Smooth muscle cell (in vitro differentiated cells): ENCODE results near the gene SLC24A3. TPM values are rescaled to one million over a fixed set of nuclear protein-coding genes. Genes with fewer than 3 reads are reported as not detected.

Source experiments
- DNase-seq: peaks from one replicate; lab custom pipeline; 2025; ENCODE audit not compliant: unreplicated experiment; lab: John Stamatoyannopoulos, UW
- H2AFZ ChIP-seq: fragments of 200-600 bp; sonication (generic); 2 replicates; pipeline ENCODE4 v1.6.0; 2016; ENCODE audit warnings: antibody characterized with exemption, low read depth, mild to moderate bottlenecking
- H3F3A ChIP-seq: fragments of 200-600 bp; sonication (generic); 2 replicates; pipeline ENCODE4 v1.6.0; 2017; ENCODE audit warnings: antibody characterized with exemption, low read depth
- H3K27ac ChIP-seq: fragments of 200-600 bp; sonication (generic); 2 replicates; pipeline ENCODE4 v1.5.1; 2016; ENCODE audit warnings: low read depth, mild to moderate bottlenecking
- H3K27me3 ChIP-seq: fragments of 200-600 bp; sonication (generic); 2 replicates; pipeline ENCODE4 v1.6.1; 2016; ENCODE audit warnings: low read depth, mild to moderate bottlenecking
- H3K36me3 ChIP-seq: fragments of 200-600 bp; sonication (generic); 2 replicates; pipeline ENCODE4 v1.5.1; 2016; ENCODE audit warnings: low read depth
- H3K4me1 ChIP-seq: fragments of 200-600 bp; sonication (generic); 2 replicates; pipeline ENCODE4 v1.5.1; 2016; ENCODE audit warnings: low read depth
- H3K4me2 ChIP-seq: fragments of 200-600 bp; sonication (generic); 2 replicates; pipeline ENCODE4 v1.6.0; 2016; ENCODE audit warnings: mild to moderate bottlenecking
- H3K4me3 ChIP-seq: fragments of 200-600 bp; sonication (generic); 2 replicates; pipeline ENCODE4 v1.5.1; 2016; ENCODE audit warnings: mild to moderate bottlenecking
- H3K79me2 ChIP-seq: fragments of 200-600 bp; sonication (generic); 2 replicates; pipeline ENCODE4 v1.6.0; 2016; ENCODE audit warnings: low read depth, mild to moderate bottlenecking
- H3K9ac ChIP-seq: fragments of 200-600 bp; sonication (generic); 2 replicates; pipeline ENCODE4 v1.6.0; 2016; ENCODE audit warnings: low read depth
- H3K9me3 ChIP-seq: fragments of 200-600 bp; sonication (generic); replicated peaks from 2 replicates; pipeline ENCODE4 v1.5.1; 2016; ENCODE audit warnings: low read depth
- H4K20me1 ChIP-seq: fragments of 200-600 bp; sonication (generic); 2 replicates; pipeline ENCODE4 v1.6.0; 2016; ENCODE audit warnings: low read depth
- CTCF ChIP-seq: fragments of 200-600 bp; sonication (generic); IDR thresholded peaks from 2 replicates; pipeline ENCODE4 v1.5.1; 2017; ENCODE audit warnings: borderline replicate concordance, mild to moderate bottlenecking, antibody characterized with exemption; ENCODE audit not compliant: insufficient read depth, poor library complexity, severe bottlenecking
- WGBS: methylation state at CpG from one replicate; pipeline ENCODE4 v1.1.7; 2016; ENCODE audit warnings: low lambda C conversion rate; 5-methylcytosine and 5-hydroxymethylcytosine counted together
- polyA plus RNA-seq: library from polyadenylated mRNA; unstranded; fragments of >200 nt; fragmentation: Nextera tagmentation; extraction: Ambion mirVana; gene quantifications from 2 replicates; pipeline ENCODE4 v1.2.1, GENCODE V29; 2016
- total RNA-seq: library from RNA; depleted of rRNA; stranded (reverse); fragments of >200 nt; gene quantifications from 2 replicates; pipeline ENCODE4 v1.2.3, GENCODE V29; 2014

SLC24A3 gene
- total and polyA plus RNA-seq, 2 experiments from 2014 or later: 2.5 to 3.2 TPM

- Histone ChIP-seq H3K79me2 (no peaks in the 10 kb centered on the region), H4K20me1 (no peaks in the 10 kb centered on the region), H3K4me3 (no peak overlapping the region), H3F3A (no peaks in the 10 kb centered on the region), H3K4me1 (no peaks in the 10 kb centered on the region), H2AFZ (no peak overlapping the region), H3K4me2 (no peak overlapping the region), H3K36me3 (no peaks in the 10 kb centered on the region), H3K27ac (no peak overlapping the region), H3K9me3 (no peaks in the 10 kb centered on the region), H3K9ac (no peak overlapping the region), H3K27me3 (peaks cover 3% of the 10 kb centered on the region)
- no peak for TF ChIP-seq CTCF
- DNase-seq: no peak
- 92% methylated on average over 6 of the region's 6 CpGs for WGBS
Observed at GRCh38 chr20:19272976-19273654, 60.7 kb downstream of the SLC24A3 start.

DNA sequence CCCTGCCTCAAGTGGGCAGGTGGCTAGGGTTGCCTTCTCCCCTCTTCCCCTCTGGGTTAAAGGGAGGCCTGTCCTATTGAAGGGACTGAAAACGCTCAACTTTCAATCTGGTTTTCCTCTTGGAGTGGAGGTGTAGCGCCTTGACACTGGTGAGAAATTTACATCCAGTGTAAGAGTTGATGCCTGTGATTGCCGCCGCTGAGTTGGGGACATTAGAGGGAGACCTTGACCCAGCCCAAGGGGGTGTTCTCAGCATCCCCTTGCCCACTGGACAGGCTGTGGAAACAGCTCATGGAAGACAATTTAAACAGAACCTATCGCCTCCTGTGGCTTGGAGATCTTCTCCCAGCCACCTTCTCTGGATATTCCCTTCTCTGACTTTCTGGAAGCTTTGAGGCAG lies 61.6 kb downstream of the SLC24A3 start:
- H3K27me3 ChIP-seq: peaks cover 3% of the 10 kb centered on the region
- H4K20me1 ChIP-seq: no peaks in the 10 kb centered on the region
- no peak for TF ChIP-seq CTCF
- H3K36me3 ChIP-seq: no peaks in the 10 kb centered on the region
- no peaks in the 10 kb centered on the region for H3F3A ChIP-seq
- H3K9ac ChIP-seq: no peak overlapping the region
- DNase-seq: no peak
- no peaks in the 10 kb centered on the region for H3K4me1 ChIP-seq
- no peak overlapping the region for H2AFZ ChIP-seq
- no peaks in the 10 kb centered on the region for H3K9me3 ChIP-seq
- H3K4me2 ChIP-seq: no peak overlapping the region
- H3K4me3 ChIP-seq: no peak overlapping the region
- WGBS: 87% methylated on average over 5 of the region's 5 CpGs
- H3K79me2 ChIP-seq: no peaks in the 10 kb centered on the region
- no peak overlapping the region for H3K27ac ChIP-seq

- H3K9ac ChIP-seq: no peak overlapping the region
- H3K36me3 ChIP-seq: no peaks in the 10 kb centered on the region
- peaks cover 3% of the 10 kb centered on the region for H3K27me3 ChIP-seq
- no peak overlapping the region for H3K27ac ChIP-seq
- H3K79me2 ChIP-seq: no peaks in the 10 kb centered on the region
- no peak for TF ChIP-seq CTCF
- H2AFZ ChIP-seq: no peak overlapping the region
- WGBS: 89% methylated on average over 8 of the region's 8 CpGs
- no peaks in the 10 kb centered on the region for H3F3A ChIP-seq
- DNase-seq: no peak
- no peaks in the 10 kb centered on the region for H3K9me3 ChIP-seq
- no peak overlapping the region for H3K4me3 ChIP-seq
- no peaks in the 10 kb centered on the region for H3K4me1 ChIP-seq
- H4K20me1 ChIP-seq: no peaks in the 10 kb centered on the region
- H3K4me2 ChIP-seq: no peak overlapping the region
Observed at GRCh38 chr20:19274412-19275015, 62.1 kb downstream of the SLC24A3 start.
